NCI-H460 (cell line): ENCODE data around the gene TIMELESS. TPM values are rescaled to one million over a fixed set of nuclear protein-coding genes. Genes with fewer than 3 reads are reported as not detected.
A peak's percentile ranks its signal among the peaks of the same experiment; 100 is the strongest.
"Not testable (repeated sequence)": the region's sequence is repeated elsewhere in the genome, so short reads cannot be mapped to it uniquely, and the experiment has no call there.

Experiments
- DNase-seq: peaks from one replicate; pipeline ENCODE4 v3.0.0-alpha.2; 2016; ENCODE audit warnings: low read depth; ENCODE audit errors: extremely low read depth
- total RNA-seq: library from RNA; depleted of rRNA; stranded (reverse); fragments of >200 nt; shearing (Covaris generic); gene quantifications from 2 replicates; pipeline ENCODE4 v1.2.3, GENCODE V29; 2014

The TIMELESS gene
- total RNA-seq, 1 experiment from 2014 or later = 17.1 TPM

- no peak for DNase-seq
Measured at GRCh38 chr12:56469007-56469930, 20.0 kb upstream of the TIMELESS start.

GRCh38 chr12:56468216-56469006 is 19.2 kb upstream of the TIMELESS start, which contains the start of gene SPRYD4:
TSS of gene SPRYD4 (plus strand) at chr12:56468578. CDS start at chr12:56468592, 14 bp downstream.
- peak; percentile 90 for DNase-seq

GRCh38 chr12:56462565-56462964 is 13.3 kb upstream of the TIMELESS start:
- DNase-seq = no peak

GRCh38 chr12:56461235-56462159 is 12.3 kb upstream of the TIMELESS start:
- no peak for DNase-seq

DNA sequence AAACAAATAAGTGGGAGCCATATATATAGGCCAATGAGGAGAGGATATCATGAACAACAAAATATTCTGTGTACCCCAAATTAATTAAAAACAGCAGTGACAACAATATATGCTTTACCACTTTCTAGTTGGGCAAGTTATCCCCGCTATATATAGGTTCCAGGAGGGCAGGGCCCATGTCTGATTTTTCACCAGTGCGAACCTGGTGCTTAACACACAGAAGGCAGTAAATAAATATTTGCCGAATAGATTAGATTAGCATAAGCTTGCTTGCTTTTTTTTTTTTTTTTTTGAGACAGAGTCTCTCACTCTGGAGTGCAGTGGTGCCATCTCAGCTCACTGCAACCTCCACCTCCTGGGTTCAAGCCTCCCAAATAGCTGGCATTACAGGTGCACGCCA is 8.6 kb upstream of the TIMELESS start:
- DNase-seq = no peak

DNA sequence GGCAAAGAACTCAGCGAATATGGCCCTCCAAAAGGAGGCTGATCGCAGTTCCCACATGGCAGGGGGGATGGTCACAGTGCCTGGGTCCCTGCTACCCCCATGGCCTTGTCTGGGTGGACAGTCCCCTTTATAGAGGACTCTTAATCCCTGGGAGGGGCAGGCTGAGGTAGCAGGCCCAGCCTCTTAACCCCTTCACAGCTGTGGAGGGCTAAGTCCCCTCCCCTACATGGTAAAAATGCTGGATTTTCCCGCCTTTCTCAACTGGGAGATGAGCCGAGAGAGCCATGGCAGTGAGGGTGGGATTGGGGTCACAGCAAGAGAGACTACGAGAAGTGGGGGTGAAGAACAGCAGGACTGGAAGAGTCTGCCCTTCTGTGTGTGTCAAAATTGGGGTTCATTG is 5.3 kb upstream of the TIMELESS start, which contains the start of gene MIP:
TSS of gene MIP (minus strand) at position 101 of the 400 bp plus-strand sequence. CDS start at position 57, 44 bp downstream.
- no peak for DNase-seq

- no peak for DNase-seq
Measured at GRCh38 chr12:56451147-56451546, 1.9 kb upstream of the TIMELESS start.

- DNase-seq = no peak
Measured at GRCh38 chr12:56450241-56450640, 1.0 kb upstream of the TIMELESS start.

- no peak for DNase-seq
Measured at GRCh38 chr12:56449622-56449984, 377 bp upstream of the TIMELESS start.

DNA sequence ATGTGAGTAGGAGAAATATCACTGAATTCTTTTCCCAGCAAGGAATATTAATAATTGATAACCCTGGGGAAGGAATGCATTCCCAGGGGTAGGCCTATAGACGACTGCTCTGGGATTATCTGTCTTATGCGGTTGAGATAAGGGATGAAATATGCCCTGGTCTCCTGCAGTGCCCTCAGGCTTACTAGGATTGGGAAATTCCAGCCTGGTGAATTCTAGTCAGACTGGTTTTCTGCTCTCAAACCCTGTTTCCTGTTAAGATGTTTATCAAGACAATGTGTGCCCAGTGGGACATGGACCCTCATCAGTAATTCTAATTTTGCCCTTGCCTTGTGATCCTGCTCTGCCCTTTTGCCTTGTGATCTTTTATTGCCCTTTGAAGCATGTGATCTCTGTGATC is 6.0 kb downstream of the TIMELESS start:
- DNase-seq = not testable (repeated sequence)

DNA sequence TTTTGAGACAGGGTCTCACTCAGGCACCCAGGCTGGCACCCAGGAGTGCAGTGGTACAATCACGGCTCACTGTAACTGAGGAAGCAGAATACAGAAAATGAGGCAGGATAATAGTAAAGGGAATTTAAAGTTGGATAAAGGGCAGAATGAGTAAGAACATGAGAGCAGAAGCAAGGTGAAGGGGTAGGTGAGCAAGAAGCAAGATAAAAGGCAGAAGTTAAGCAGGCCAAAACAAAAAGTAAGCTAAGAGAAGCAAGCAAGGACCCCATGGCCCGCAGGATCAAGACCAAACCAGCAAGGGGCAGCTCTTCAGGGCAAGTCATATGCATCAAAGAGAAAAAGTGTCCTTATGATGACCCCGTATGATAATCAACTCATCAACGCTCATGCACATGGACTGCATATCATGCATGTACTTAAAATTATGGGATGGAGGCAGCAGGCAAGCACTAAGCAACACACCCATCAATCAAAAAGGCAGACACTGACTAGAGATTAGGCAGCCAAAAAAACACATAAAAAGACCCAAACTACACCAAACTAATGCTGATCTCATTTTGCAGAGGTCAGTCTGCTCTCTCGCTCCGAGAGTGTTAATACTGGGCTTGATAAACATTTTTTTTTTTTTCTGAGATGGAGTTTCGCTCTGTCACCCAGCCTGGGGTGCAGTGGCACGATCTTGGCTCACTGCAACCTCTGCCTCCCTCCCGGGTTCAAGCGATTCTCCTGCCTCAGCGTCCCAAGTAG is 11.6 kb downstream of the TIMELESS start:
- DNase-seq = no peak

GRCh38 chr12:56434828-56435227 is 14.4 kb downstream of the TIMELESS start:
- DNase-seq = no peak

GRCh38 chr12:56431850-56432249 is 17.4 kb downstream of the TIMELESS start:
- no peak for DNase-seq

- DNase-seq = no peak
Measured at GRCh38 chr12:56431288-56431687, 17.9 kb downstream of the TIMELESS start.

DNA sequence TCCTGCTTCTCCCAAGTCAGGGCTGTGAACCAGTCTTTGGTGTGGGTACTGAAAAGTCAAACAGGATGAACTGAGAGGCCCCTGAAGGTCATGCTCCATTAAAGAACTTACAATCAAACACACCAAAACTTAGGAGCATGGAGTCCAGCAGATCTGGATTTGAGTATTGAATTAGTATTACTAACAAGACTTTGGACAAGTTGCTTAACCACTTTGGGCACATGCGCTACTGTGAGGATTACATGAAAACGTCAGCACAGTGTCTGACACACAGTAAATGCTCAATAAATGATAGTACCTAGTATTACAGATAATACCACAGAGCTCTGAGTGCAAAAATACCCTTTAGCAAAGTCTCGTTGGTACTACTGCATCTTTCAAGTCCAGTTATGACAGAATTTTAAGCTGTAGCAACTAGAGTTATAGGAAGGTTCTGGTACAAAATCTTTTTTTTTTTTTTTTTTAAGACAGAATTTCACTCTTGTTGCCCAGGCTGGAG is 23.2 kb downstream of the TIMELESS start:
- no peak for DNase-seq

DNA sequence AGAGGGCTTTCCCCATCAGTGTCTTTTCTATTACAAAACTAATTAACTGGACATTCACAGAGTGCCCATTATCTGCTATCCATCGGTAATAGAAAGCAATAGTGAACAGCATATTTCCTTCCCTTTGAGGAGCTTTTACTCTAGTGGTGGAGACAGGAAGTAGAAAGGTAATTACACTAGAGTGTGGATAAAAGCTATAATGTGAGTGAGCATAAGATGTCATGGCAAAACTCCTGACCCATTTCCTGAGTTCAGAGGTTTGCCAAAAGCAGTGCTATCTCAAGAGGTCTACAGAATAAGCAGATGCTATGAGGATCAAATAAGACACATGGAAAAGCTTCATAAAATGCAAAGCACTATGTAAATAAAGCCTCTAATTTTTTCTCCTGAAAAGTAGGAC is 24.0 kb downstream of the TIMELESS start:
- DNase-seq = no peak

DNA sequence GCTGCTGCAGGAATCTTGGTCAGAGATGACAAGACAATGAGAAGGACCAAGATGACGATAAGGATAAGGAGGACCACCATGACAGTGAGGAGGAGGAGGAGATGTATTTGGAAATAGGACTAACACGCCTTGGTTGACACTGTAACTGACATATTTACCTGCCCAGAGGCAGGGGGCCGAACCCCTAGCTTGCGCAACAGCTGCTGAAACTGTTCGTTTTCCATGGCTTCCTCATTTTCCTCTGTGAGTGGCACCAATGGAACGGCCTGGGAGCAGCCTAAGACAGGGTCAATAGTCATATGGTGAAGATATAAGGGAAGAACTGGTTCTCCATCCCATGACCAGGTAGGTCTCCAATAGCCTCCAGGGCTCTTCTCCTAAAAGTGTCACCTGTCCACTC is 28.8 kb downstream of the TIMELESS start:
- DNase-seq = no peak

- no peak for DNase-seq
Measured at GRCh38 chr12:56417739-56418138, 31.5 kb downstream of the TIMELESS start.

DNA sequence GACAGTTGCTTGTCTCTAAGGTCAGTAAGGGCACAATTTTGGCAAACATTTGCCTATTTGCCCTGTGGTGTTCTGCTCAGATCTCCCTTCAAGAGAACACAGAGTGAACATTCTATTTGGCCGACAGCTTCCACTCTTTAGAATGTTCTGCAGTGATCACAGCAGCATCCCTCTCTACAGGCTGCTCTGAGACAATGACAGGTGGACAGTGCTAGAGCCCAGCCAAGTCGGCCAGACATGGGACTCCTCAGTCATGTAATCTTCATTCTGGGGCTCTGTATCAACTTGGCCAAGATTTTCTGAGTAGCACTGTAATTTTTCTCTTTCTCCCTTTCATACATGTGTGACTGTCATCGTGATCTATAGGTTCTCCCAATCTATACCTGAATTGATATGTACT is 34.8 kb downstream of the TIMELESS start:
- DNase-seq = no peak

- no peak for DNase-seq
Measured at GRCh38 chr12:56413392-56413791, 35.8 kb downstream of the TIMELESS start.
